GM20000 (cell line): Measurements from ENCODE around the gene ANO6.

Source experiments
- DNase-seq: peaks from one replicate; pipeline ENCODE4 v3.0.0; 2012; ENCODE audit warnings: low spot score
- CTCF ChIP-seq: IDR thresholded peaks from 2 replicates; pipeline ENCODE4 v1.5.1; 2012; ENCODE audit warnings: mild to moderate bottlenecking, control low read depth; ENCODE audit errors: extremely low read depth, missing control alignments

ANO6 gene

GRCh38 chr12:45273717-45274271 lies 57.9 kb downstream of the ANO6 start:
- TF ChIP-seq CTCF: no peak
- DNase-seq: no peak

- no peak for TF ChIP-seq CTCF
- no peak for DNase-seq
Measured at GRCh38 chr12:45276154-45276755, 60.4 kb downstream of the ANO6 start.

GRCh38 chr12:45278447-45278846 lies 62.6 kb downstream of the ANO6 start:
- TF ChIP-seq CTCF: no peak
- DNase-seq: no peak

- DNase-seq: no peak
Measured at GRCh38 chr12:45279931-45280830, 64.3 kb downstream of the ANO6 start.

GRCh38 chr12:45281994-45282393 lies 66.1 kb downstream of the ANO6 start:
- no peak for TF ChIP-seq CTCF
- DNase-seq: no peak

More at GRCh38 chr12:45279931-45280830, 64.3 kb downstream of the ANO6 start:
- no peak for TF ChIP-seq CTCF

GRCh38 chr12:45282411-45282810 lies 66.5 kb downstream of the ANO6 start:
- DNase-seq: no peak
- no peak for TF ChIP-seq CTCF
